Adrenal gland (tissue), 5 donors: ENCODE measurements around the gene ADCY4.

Experiments
- CTCF ChIP-seq, 6 experiments: fragments of 450-650 bp in 4 of 6; fragments of 200-600 bp in 2 of 6; sonication (generic) in 1 of 6; IDR thresholded peaks; 1 replicate in 5 of 6; 2 replicates in 1 of 6; pipeline versions ENCODE4 v1.5.1 to v1.8.0; 2016 to 2021; ENCODE audit warnings: antibody characterized with exemption in 6 of 6, mild to moderate bottlenecking in 2 of 6, moderate library complexity in 1 of 6
- POLR2A ChIP-seq, 2 donors: fragments of 450-650 bp; IDR thresholded peaks; one replicate each; pipeline ENCODE4 v1.6.1; 2017; ENCODE audit warnings: antibody characterized with exemption in 2 of 2, mild to moderate bottlenecking in 2 of 2, moderate library complexity in 1 of 2
- donor health status: DM: no; HTN: no; CAD: no.

- TF ChIP-seq POLR2A (IDR thresholded peaks at IDR 0.05): peak; percentile 61 to 73
- TF ChIP-seq CTCF (IDR thresholded peaks at IDR 0.05): no peak
These were observed 35.3 kb downstream of the ADCY4 start, which contains the start of the genes DHRS1 and NOP9 for GRCh38 chr14:24299255-24300191.
